ENCODE data around the gene OR2J2.
"Not testable (repeated sequence)": the region's sequence is repeated elsewhere in the genome, so short reads cannot be mapped to it uniquely, and the experiment has no call there.

OR2J2 gene

GRCh38 chr6:29170607-29171006 lies at the start of gene OR2J2:
Gene OR2J2, plus strand, starts transcription at chr6:29170907. Its CDS starts 2,729 bp downstream, at chr6:29173636.
- H3K4me2 ChIP-seq; H3K27me3 ChIP-seq; H3K4me3 ChIP-seq; H3K27ac ChIP-seq; H3K9ac ChIP-seq; H3K9me3 ChIP-seq (replicated peaks in 1 of 11); H4K20me1 ChIP-seq; H3K36me3 ChIP-seq; H3K4me1 ChIP-seq: not testable (repeated sequence)

GRCh38 chr6:29129326-29130012 lies 41.2 kb upstream of the OR2J2 start:
- no peaks in the 10 kb centered on the region for H3K36me3 ChIP-seq
- no peaks in the 10 kb centered on the region for H3K27me3 ChIP-seq
- H3K9me3 ChIP-seq (replicated peaks in 1 of 11), result no peaks in the 10 kb centered on the region
- no peaks in the 10 kb centered on the region for H3K4me1 ChIP-seq
- no peak overlapping the region for H3K4me2 ChIP-seq
- TF ChIP-seq Cebpa-rat (IDR thresholded peaks at IDR 0.05), result no peak
- H3K9ac ChIP-seq, result no peak overlapping the region
- H3K4me3 ChIP-seq, result no peak overlapping the region
- H4K20me1 ChIP-seq, result no peaks in the 10 kb centered on the region
- H3K27ac ChIP-seq, result no peak overlapping the region

GRCh38 chr6:29130644-29131043 lies 40.1 kb upstream of the OR2J2 start:
- Histone ChIP-seq H3K27me3 (no peaks in the 10 kb centered on the region), H3K9ac (no peak overlapping the region), H3K27ac (no peak overlapping the region), H3K4me3 (no peak overlapping the region), H3K4me2 (no peak overlapping the region), H3K36me3 (no peaks in the 10 kb centered on the region), H3K4me1 (no peaks in the 10 kb centered on the region), H4K20me1 (no peaks in the 10 kb centered on the region), H3K9me3 (replicated peaks in 1 of 11) (no peaks in the 10 kb centered on the region)
- TF ChIP-seq Cebpa-rat (IDR thresholded peaks at IDR 0.05), result no peak

GRCh38 chr6:29131691-29132090 lies 39.0 kb upstream of the OR2J2 start:
- Histone ChIP-seq H3K4me3 (no peak overlapping the region), H3K4me1 (no peaks in the 10 kb centered on the region), H3K36me3 (no peaks in the 10 kb centered on the region), H3K27ac (no peak overlapping the region), H3K9ac (no peak overlapping the region), H3K9me3 (replicated peaks in 1 of 11) (no peaks in the 10 kb centered on the region), H3K4me2 (no peak overlapping the region), H3K27me3 (no peaks in the 10 kb centered on the region), H4K20me1 (no peaks in the 10 kb centered on the region)
- no peak for TF ChIP-seq Cebpa-rat (IDR thresholded peaks at IDR 0.05)

GRCh38 chr6:29137724-29138123 lies 33.0 kb upstream of the OR2J2 start:
- Histone ChIP-seq H3K27me3 (no peaks in the 10 kb centered on the region), H3K4me2 (no peak overlapping the region), H3K4me1 (no peaks in the 10 kb centered on the region), H3K27ac (no peak overlapping the region), H3K9me3 (replicated peaks in 1 of 11) (peaks cover 6 to 9% (median 7%) of the 10 kb centered on the region in 11 experiments; a peak in 19 of 22 replicates), H3K36me3 (no peaks in the 10 kb centered on the region), H3K4me3 (no peak overlapping the region), H3K9ac (no peak overlapping the region), H4K20me1 (no peaks in the 10 kb centered on the region)
- peak in 1 of 11 experiments; percentile 55; a peak in 1 of 22 replicates for TF ChIP-seq Cebpa-rat (IDR thresholded peaks at IDR 0.05)

GRCh38 chr6:29141606-29142005 lies 29.1 kb upstream of the OR2J2 start:
- Histone ChIP-seq H3K4me1 (no peaks in the 10 kb centered on the region), H3K4me3 (no peak overlapping the region), H3K27me3 (no peaks in the 10 kb centered on the region), H3K9me3 (replicated peaks in 1 of 11) (peaks cover 20 to 25% (median 23%) of the 10 kb centered on the region in 11 experiments), H3K9ac (no peak overlapping the region), H3K36me3 (no peaks in the 10 kb centered on the region), H4K20me1 (no peaks in the 10 kb centered on the region), H3K27ac (no peak overlapping the region), H3K4me2 (no peak overlapping the region)
- TF ChIP-seq Cebpa-rat (IDR thresholded peaks at IDR 0.05), result no peak

GRCh38 chr6:29142309-29142708 lies 28.4 kb upstream of the OR2J2 start:
- Histone ChIP-seq H3K36me3 (no peaks in the 10 kb centered on the region), H3K27me3 (no peaks in the 10 kb centered on the region), H3K4me1 (no peaks in the 10 kb centered on the region), H4K20me1 (no peaks in the 10 kb centered on the region), H3K4me3 (no peak overlapping the region), H3K27ac (no peak overlapping the region), H3K4me2 (no peak overlapping the region), H3K9ac (no peak overlapping the region), H3K9me3 (replicated peaks in 1 of 11) (peaks cover 20 to 25% (median 23%) of the 10 kb centered on the region in 11 experiments)
- TF ChIP-seq Cebpa-rat (IDR thresholded peaks at IDR 0.05), result no peak

GRCh38 chr6:29146179-29146578 lies 24.5 kb upstream of the OR2J2 start:
- no peaks in the 10 kb centered on the region for H3K36me3 ChIP-seq
- H3K9ac ChIP-seq, result no peak overlapping the region
- H4K20me1 ChIP-seq, result no peaks in the 10 kb centered on the region
- H3K4me1 ChIP-seq, result no peaks in the 10 kb centered on the region
- peaks cover 20 to 30% (median 23%) of the 10 kb centered on the region in 11 experiments for H3K9me3 ChIP-seq (replicated peaks in 1 of 11)
- no peak overlapping the region for H3K4me2 ChIP-seq
- H3K27ac ChIP-seq, result no peak overlapping the region
- no peak for TF ChIP-seq Cebpa-rat (IDR thresholded peaks at IDR 0.05)
- H3K27me3 ChIP-seq, result no peaks in the 10 kb centered on the region
- H3K4me3 ChIP-seq, result no peak overlapping the region

- no peak overlapping the region for H3K4me2 ChIP-seq
- TF ChIP-seq Cebpa-rat (IDR thresholded peaks at IDR 0.05), result no peak
- H3K27me3 ChIP-seq, result no peaks in the 10 kb centered on the region
- H3K36me3 ChIP-seq, result no peaks in the 10 kb centered on the region
- H3K4me1 ChIP-seq, result no peaks in the 10 kb centered on the region
- no peak overlapping the region for H3K4me3 ChIP-seq
- H3K27ac ChIP-seq, result no peak overlapping the region
- no peaks in the 10 kb centered on the region for H4K20me1 ChIP-seq
- peaks cover 20 to 29% (median 22%) of the 10 kb centered on the region in 11 experiments for H3K9me3 ChIP-seq (replicated peaks in 1 of 11)
- no peak overlapping the region for H3K9ac ChIP-seq
Observed at GRCh38 chr6:29147074-29147473, 23.6 kb upstream of the OR2J2 start.

GRCh38 chr6:29149444-29149843 lies 21.3 kb upstream of the OR2J2 start:
- not testable (repeated sequence) for H3K36me3 ChIP-seq; H4K20me1 ChIP-seq; H3K27ac ChIP-seq; H3K27me3 ChIP-seq; H3K4me1 ChIP-seq; H3K9me3 ChIP-seq (replicated peaks in 1 of 11); H3K4me3 ChIP-seq; H3K9ac ChIP-seq; H3K4me2 ChIP-seq

All from BLaER1 treated with 17β-estradiol and CSF1 and Interleukin-3, amounts not matched to agents 10 nM and 100 nM (cell line).